K562 (cell line): ENCODE results near the gene OTOGL. TPM values are rescaled to one million over a fixed set of nuclear protein-coding genes. Genes with fewer than 3 reads are reported as not detected.

Source experiments
- ATAC-seq: fragments of 200-7000 bp; cut with Tn5 transposase; 3 replicates; pipeline ENCODE4 v1.9.1; 2020; ENCODE audit warnings: moderate library complexity
- BruUV-seq: library from RNA; stranded (reverse); fragments of 400-500 nt; replicated peaks from 2 replicates; lab custom pipeline; 2021; lab: Mats Ljungman, UMichigan
- CTCF ChIA-PET: fragments of 300-600 bp; formaldehyde crosslinking; extraction: SDS; loops from one replicate; lab custom pipeline; 2021; ENCODE audit warnings: low intra/inter-chr PET ratio; lab: Yijun Ruan, JAX
- POLR2A ChIA-PET: fragments of 300-600, 350-650 bp; sonication (Branson Sonifier 250); formaldehyde crosslinking; extraction: SDS; loops from one replicate; lab custom pipeline; 2021; ENCODE audit warnings: antibody characterized with exemption, inconsistent platforms; lab: Yijun Ruan, JAX
- DNase-seq, 4 experiments: peaks; one replicate each; pipeline versions ENCODE4 v3.0.0 to v3.0.0-alpha.2; 2011 to 2018; ENCODE audit warnings: low spot score in 3 of 4, mixed read lengths in 3 of 4; ENCODE audit errors: extremely low read depth in 1 of 4
- FAIRE-seq: peaks from 2 replicates; lab custom pipeline; 2011; peaks lifted over from hg19 to GRCh38; lab: Jason Lieb, UNC
- H2AFZ ChIP-seq: 2 replicates; pipeline ENCODE4 v1.6.0; 2011; ENCODE audit warnings: low read depth, low read length, control low read depth, inconsistent platforms
- H3K27ac ChIP-seq: fragments of 200-600 bp; 3 replicates; pipeline ENCODE4 v1.8.0; 2011; ENCODE audit warnings: low read depth, mild to moderate bottlenecking, control low read depth, inconsistent platforms, low read length, moderate library complexity, mixed read lengths; ENCODE audit errors: extremely low read depth
- H3K27me3 ChIP-seq, 2 experiments: fragments of 300-600 bp in 1 of 2; 2 replicates in 1 of 2; 3 replicates in 1 of 2; pipeline versions ENCODE4 v1.6.0 to v1.8.0; 2011; ENCODE audit warnings: inconsistent platforms in 2 of 2, low read length in 2 of 2, mild to moderate bottlenecking in 1 of 2, mixed read lengths in 1 of 2, moderate library complexity in 1 of 2; ENCODE audit not compliant: control insufficient read depth in 2 of 2, insufficient read depth in 2 of 2
- H3K36me3 ChIP-seq: fragments of 300-600 bp; 3 replicates; pipeline ENCODE4 v1.8.0; 2011; ENCODE audit warnings: mild to moderate bottlenecking, low read length, inconsistent platforms; ENCODE audit not compliant: control insufficient read depth, insufficient read depth
- H3K4me1 ChIP-seq, 2 experiments: fragments of 200-600 bp in 1 of 2; replicated peaks in 1 of 2; 2 replicates in 1 of 2; 3 replicates in 1 of 2; pipeline versions ENCODE4 v1.5.1 to v1.8.0; 2011; ENCODE audit warnings: inconsistent platforms in 2 of 2, low read length in 2 of 2, mild to moderate bottlenecking in 1 of 2, mixed read lengths in 1 of 2, moderate library complexity in 1 of 2; ENCODE audit not compliant: control insufficient read depth in 2 of 2, insufficient read depth in 2 of 2
- H3K4me2 ChIP-seq: 2 replicates; pipeline ENCODE4 v1.6.1; 2011; ENCODE audit warnings: low read length, control low read depth, inconsistent platforms, mixed read lengths; ENCODE audit not compliant: insufficient read depth
- H3K4me3 ChIP-seq: fragments of 200-600 bp; sonication (generic), shearing (Covaris generic); 2 replicates; pipeline ENCODE4 v1.5.1; 2016; ENCODE audit warnings: control low read depth, inconsistent platforms
- H3K79me2 ChIP-seq: fragments of 200-600 bp; 3 replicates; pipeline ENCODE4 v1.8.0; 2011; ENCODE audit warnings: low read length, inconsistent platforms; ENCODE audit not compliant: control insufficient read depth, insufficient read depth
- H3K9ac ChIP-seq, 2 experiments: 2 replicates each; pipeline versions ENCODE4 v1.6.0 to v1.6.1; 2011; ENCODE audit warnings: low read depth in 2 of 2, low read length in 2 of 2, control low read depth in 1 of 2, inconsistent platforms in 1 of 2, mild to moderate bottlenecking in 1 of 2, mixed read lengths in 1 of 2; ENCODE audit not compliant: insufficient read depth in 1 of 2
- H3K9me1 ChIP-seq: one replicate; pipeline ENCODE4 v1.6.0; 2011; ENCODE audit warnings: inconsistent platforms, mild to moderate bottlenecking, low read length, moderate library complexity; ENCODE audit not compliant: control insufficient read depth, insufficient read depth
- H3K9me3 ChIP-seq: replicated peaks from 2 replicates; pipeline ENCODE4 v1.5.1; 2011; ENCODE audit warnings: low read depth, low read length, inconsistent platforms; ENCODE audit not compliant: control insufficient read depth, insufficient read depth
- H4K20me1 ChIP-seq: replicated peaks from 2 replicates; pipeline ENCODE4 v1.6.1; 2011; ENCODE audit warnings: low read length, inconsistent platforms, mixed read lengths; ENCODE audit not compliant: control insufficient read depth, insufficient read depth
- CCAR2 ChIP-seq: fragments of 200-400 bp; formaldehyde crosslinking; IDR thresholded peaks from 2 replicates; pipeline ENCODE4 v1.6.1; 2017; ENCODE audit warnings: mild to moderate bottlenecking, low read depth, low read length
- CCNT2 ChIP-seq: IDR thresholded peaks from 2 replicates; pipeline ENCODE4 v1.6.1; 2011; ENCODE audit warnings: borderline replicate concordance, low read depth, mild to moderate bottlenecking, moderate library complexity, mixed read lengths, low read length; ENCODE audit not compliant: insufficient read length; ENCODE audit errors: extremely low read depth
- HNRNPLL ChIP-seq: fragments of 200-400 bp; formaldehyde crosslinking; IDR thresholded peaks from 2 replicates; pipeline ENCODE4 v1.6.1; 2017; ENCODE audit warnings: low read length, low read depth, mild to moderate bottlenecking; ENCODE audit not compliant: poor library complexity, severe bottlenecking
- HNRNPUL1 ChIP-seq: fragments of 200-400 bp; formaldehyde crosslinking; IDR thresholded peaks from 2 replicates; pipeline ENCODE4 v1.6.1; 2017; ENCODE audit warnings: low read length
- RAD21 ChIP-seq, 2 experiments: fragments of 250-450 bp in 1 of 2; fragments of 450-650 bp in 1 of 2; sonication (Bioruptor Pico) in 1 of 2; formaldehyde crosslinking in 1 of 2; IDR thresholded peaks in 1 of 2; conservative IDR thresholded peaks in 1 of 2; 2 replicates each; pipeline versions ENCODE4 v1.4.0 to v1.8.0; 2020 to 2022; ENCODE audit warnings: mild to moderate bottlenecking in 2 of 2, moderate library complexity in 1 of 2
- RBM39 ChIP-seq: fragments of 200-400 bp; formaldehyde crosslinking; optimal IDR thresholded peaks from 2 replicates; pipeline ENCODE3; 2018; ENCODE audit warnings: low read depth, low read length
- TCF7 ChIP-seq: sonication (generic); IDR thresholded peaks from 2 replicates; pipeline ENCODE4 v1.6.1; 2016; ENCODE audit warnings: antibody characterized with exemption, borderline replicate concordance
- ZBED1 ChIP-seq: IDR thresholded peaks from 2 replicates; pipeline ENCODE4 v1.6.1; 2014
- ZFPM2 ChIP-seq: fragments of 250-450 bp; sonication (Bioruptor Pico); IDR thresholded peaks from 2 replicates; pipeline ENCODE4 v1.5.1; 2022; ENCODE audit warnings: mild to moderate bottlenecking
- whole genome bisulfite sequencing: fragments of 100-300 bp; shearing (Covaris generic); methylation state at CpG from one replicate; pipeline ENCODE4 v1.1.6; 2016; ENCODE audit warnings: low coverage, mixed read lengths; ENCODE audit not compliant: insufficient coverage; ENCODE audit errors: missing lambda C conversion rate; 5-methylcytosine and 5-hydroxymethylcytosine counted together
- in situ Hi-C: fragments of 300-500 bp; cut with MboI; formaldehyde crosslinking; loops from 4 replicates; pipeline ENCODE4 v1.15.0; 2018; ENCODE audit warnings: inconsistent platforms, mixed read lengths
- intact Hi-C: fragments of 100-400 bp; cut with micrococcal nuclease; formaldehyde crosslinking; loops from 2 replicates; pipeline ENCODE4 v1.14.2; 2022
- polyA plus RNA-seq, 8 experiments: library from polyadenylated mRNA; depleted of rRNA in 4 of 8; stranded (reverse) in 5 of 8; unstranded in 3 of 8; fragments of >200 nt; fragmentation: Nextera tagmentation in 2 of 8; fragmentation: Illumina TruSeq in 1 of 8; extraction: Ambion mirVana in 2 of 8; extraction: Trizol in 1 of 8; gene quantifications; 2 replicates each; pipeline versions ENCODE4 v1.2.1 to v1.2.3, GENCODE V29; 2011 to 2014; ENCODE audit warnings: inconsistent platforms in 1 of 8, missing spikeins in 1 of 8
- total RNA-seq, 7 experiments: library from RNA; depleted of rRNA in 6 of 7; stranded (reverse); fragments of >200 nt in 6 of 7; fragmentation: Illumina TruSeq in 2 of 7; extraction: Trizol in 2 of 7; gene quantifications; 2 replicates each; pipeline versions ENCODE4 v1.2.1 to v1.2.3, GENCODE V29; 2011 to 2021; ENCODE audit warnings: low replicate concordance in 1 of 7
- TF ChIP-seq, protein P1 (sequence below): fragments of 450-650 bp; formaldehyde crosslinking; IDR thresholded peaks from 2 replicates; pipeline ENCODE4 v1.4.0; 2020; ENCODE audit warnings: mild to moderate bottlenecking, moderate library complexity
- TF ChIP-seq, protein P2 (sequence below), 3 experiments: IDR thresholded peaks in 2 of 3; conservative IDR thresholded peaks in 1 of 3; 2 replicates each; pipeline ENCODE4 v1.5.1; 2011 to 2012; ENCODE audit warnings: low read length in 3 of 3, mild to moderate bottlenecking in 3 of 3, control low read depth in 2 of 3, improper control_type of control experiment in 1 of 3, inconsistent platforms in 1 of 3, low read depth in 1 of 3, mixed read lengths in 1 of 3, moderate library complexity in 1 of 3; ENCODE audit not compliant: insufficient read depth in 2 of 3

Gene OTOGL
- total and polyA plus RNA-seq, 9 of the 15 experiments (the other 6 are each of a cell fraction or from before 2014, with no cell fraction given) = 0.02 to 0.03 TPM; not detected in 7

DNA sequence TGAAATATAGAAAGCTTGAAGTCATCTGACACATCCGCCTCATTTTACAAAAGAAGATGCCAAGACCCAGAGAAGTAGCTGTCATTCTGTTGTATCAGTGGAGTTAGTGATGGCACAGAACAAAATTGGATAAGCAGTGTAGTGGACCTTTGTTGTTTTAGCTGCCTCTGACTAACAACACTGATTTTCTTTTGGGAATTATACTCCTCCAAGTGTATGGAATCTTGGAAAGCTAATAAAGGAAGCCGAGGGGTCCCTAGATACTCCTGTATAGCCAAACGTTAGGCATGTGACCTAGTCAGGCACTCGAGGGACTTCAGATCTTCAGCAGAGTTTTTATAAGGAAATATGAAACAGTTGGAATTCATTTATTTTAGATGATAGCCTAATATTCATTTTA, 94.5 kb downstream of the OTOGL start (continued):
- no peak for TF ChIP-seq CCAR2

DNA sequence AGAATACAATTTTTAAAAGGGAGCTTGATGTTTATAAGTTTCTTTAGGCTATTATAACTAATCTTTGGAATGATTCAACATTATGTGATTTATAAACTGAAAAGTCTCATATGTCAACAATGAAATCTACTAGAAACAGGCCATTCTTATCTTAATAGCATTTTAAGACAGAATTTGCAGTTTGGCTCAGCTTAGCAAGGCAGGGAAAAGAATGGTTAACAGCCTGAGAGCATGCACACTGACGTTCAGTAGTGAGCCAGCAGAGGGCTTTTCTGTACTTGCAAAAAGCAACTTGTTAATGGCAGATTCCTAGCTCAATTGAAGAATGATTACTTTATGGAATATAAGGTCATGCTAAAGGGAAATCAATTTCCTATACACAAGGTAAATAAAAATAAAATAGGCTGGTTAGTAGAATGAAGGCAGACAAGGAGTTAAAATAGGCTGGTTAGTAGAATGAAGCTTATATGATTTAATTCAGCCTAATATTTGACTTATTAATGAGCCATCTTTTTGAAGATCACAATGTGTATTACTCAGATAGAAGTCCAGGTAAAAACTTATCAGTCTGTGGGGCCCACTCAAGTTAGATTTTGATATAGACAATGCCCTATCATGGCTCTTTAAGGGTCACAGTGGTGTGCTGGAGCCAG, 95.9 kb downstream of the OTOGL start:
- H3K79me2 ChIP-seq = no peaks in the 10 kb centered on the region
- H3K9me1 ChIP-seq = no peaks in the 10 kb centered on the region
- H3K4me2 ChIP-seq = no peak overlapping the region
- peak; percentile 76 for ATAC-seq
- no peaks in the 10 kb centered on the region for H3K9me3 ChIP-seq
- no peaks in the 10 kb centered on the region for H3K4me1 ChIP-seq
- H2AFZ ChIP-seq = no peak overlapping the region
- 0% methylated on average over 1 of the region's 1 CpG for WGBS
- H4K20me1 ChIP-seq = no peaks in the 10 kb centered on the region
- no peaks in the 10 kb centered on the region for H3K36me3 ChIP-seq
- intact Hi-C loops (no loop called here), in situ Hi-C loops (no loop called here)
- no peak overlapping the region for H3K4me3 ChIP-seq
- H3K27me3 ChIP-seq = no peaks in the 10 kb centered on the region
- CTCF ChIA-PET = no interaction called here
- no TSS peak for BruUV-seq
- TF ChIP-seq, protein P1, sequence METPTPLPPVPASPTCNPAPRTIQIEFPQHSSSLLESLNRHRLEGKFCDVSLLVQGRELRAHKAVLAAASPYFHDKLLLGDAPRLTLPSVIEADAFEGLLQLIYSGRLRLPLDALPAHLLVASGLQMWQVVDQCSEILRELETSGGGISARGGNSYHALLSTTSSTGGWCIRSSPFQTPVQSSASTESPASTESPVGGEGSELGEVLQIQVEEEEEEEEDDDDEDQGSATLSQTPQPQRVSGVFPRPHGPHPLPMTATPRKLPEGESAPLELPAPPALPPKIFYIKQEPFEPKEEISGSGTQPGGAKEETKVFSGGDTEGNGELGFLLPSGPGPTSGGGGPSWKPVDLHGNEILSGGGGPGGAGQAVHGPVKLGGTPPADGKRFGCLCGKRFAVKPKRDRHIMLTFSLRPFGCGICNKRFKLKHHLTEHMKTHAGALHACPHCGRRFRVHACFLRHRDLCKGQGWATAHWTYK (CRISPR knock-in tag) = no peak
- TF ChIP-seq RAD21 (CRISPR knock-in tag; conservative IDR thresholded peaks at IDR 0.05 in 1 of 2, IDR thresholded peaks at IDR 0.05 in 1 of 2) = peak; percentile 33 to 42; a peak in 3 of 4 replicates
- TF ChIP-seq ZBED1 = no peak
- no peak for TF ChIP-seq HNRNPUL1
- no peak for TF ChIP-seq RBM39
- TF ChIP-seq HNRNPLL = no peak
- no peak for TF ChIP-seq ZFPM2
- TF ChIP-seq, protein P2, sequence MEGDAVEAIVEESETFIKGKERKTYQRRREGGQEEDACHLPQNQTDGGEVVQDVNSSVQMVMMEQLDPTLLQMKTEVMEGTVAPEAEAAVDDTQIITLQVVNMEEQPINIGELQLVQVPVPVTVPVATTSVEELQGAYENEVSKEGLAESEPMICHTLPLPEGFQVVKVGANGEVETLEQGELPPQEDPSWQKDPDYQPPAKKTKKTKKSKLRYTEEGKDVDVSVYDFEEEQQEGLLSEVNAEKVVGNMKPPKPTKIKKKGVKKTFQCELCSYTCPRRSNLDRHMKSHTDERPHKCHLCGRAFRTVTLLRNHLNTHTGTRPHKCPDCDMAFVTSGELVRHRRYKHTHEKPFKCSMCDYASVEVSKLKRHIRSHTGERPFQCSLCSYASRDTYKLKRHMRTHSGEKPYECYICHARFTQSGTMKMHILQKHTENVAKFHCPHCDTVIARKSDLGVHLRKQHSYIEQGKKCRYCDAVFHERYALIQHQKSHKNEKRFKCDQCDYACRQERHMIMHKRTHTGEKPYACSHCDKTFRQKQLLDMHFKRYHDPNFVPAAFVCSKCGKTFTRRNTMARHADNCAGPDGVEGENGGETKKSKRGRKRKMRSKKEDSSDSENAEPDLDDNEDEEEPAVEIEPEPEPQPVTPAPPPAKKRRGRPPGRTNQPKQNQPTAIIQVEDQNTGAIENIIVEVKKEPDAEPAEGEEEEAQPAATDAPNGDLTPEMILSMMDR (IDR thresholded peaks at IDR 0.05 in 2 of 3, conservative IDR thresholded peaks at IDR 0.05 in 1 of 3; ENCODE audit: insufficient read depth in 2 of 3, low read depth in 1 of 3, low read length in 3 of 3) = peak in 2 of 3 experiments; percentile 15 to 30; a peak in 2 of 6 replicates
- TF ChIP-seq CCNT2 = no peak
- TF ChIP-seq TCF7 = no peak
- H3K9ac ChIP-seq = no peak overlapping the region
- no peak overlapping the region for H3K27ac ChIP-seq
- FAIRE-seq = peak; percentile 66
- POLR2A ChIA-PET = interaction anchor here (0.6 kb wide), 1 partner anchor 372 kb away, joined by 3 read pairs; no protein-coding TSS in a partner anchor
- DNase-seq = peak in 2 of 4 experiments; percentile 15
